ENCODE data around the gene RSKR. TPM values are rescaled to one million over a fixed set of nuclear protein-coding genes. Genes with fewer than 3 reads are reported as not detected.

Gene RSKR
- total RNA-seq, 2 experiments from 2014 or later = 18.4 to 20.6 TPM

DNA sequence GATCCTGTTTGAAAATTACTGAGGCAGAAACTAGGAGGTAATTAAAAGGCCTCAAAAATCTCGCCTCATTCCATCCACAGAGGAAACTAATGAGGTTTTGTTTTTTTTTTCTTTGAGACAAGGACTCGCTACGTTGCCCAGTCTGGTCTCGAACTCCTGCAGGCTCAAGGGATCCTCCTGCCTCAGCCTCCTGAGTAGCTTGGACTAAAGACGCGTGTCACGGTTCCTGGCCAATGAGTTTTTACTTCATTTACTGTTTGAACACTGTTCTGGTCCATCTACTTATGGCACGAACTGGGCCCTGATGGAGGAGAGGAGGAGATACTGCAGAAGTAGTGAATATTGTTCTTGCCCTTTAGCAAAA is 31.6 kb upstream of the RSKR start:
- Mint-ChIP-seq H3K4me3 (peak overlapping the region; percentile 90), H3K27me3 (no peaks in the 10 kb centered on the region), H3K4me1 (peaks cover 37% of the 10 kb centered on the region), H3K27ac (peak overlapping the region; percentile 94), H3K9me3 (no peaks in the 10 kb centered on the region), H3K36me3 (ENCODE audit: low read depth) (peaks cover 44% of the 10 kb centered on the region)
- ChIA-PET CTCF (interaction anchor here (0.9 to 4.3 kb wide), 4 partner anchors 10 to 82 kb away, joined by 3 to 21 read pairs (median 10); partner anchors contain the start of genes NEK8, SDF2 and SUPT6H), POLR2A (interaction anchor here (1.2 to 2.0 kb wide), 2 partner anchors 16 to 68 kb away, joined by 3 to 8 read pairs; partner anchors contain the start of genes ALDOC, SDF2 and SUPT6H)
- DNase-seq = peak; percentile 10

- Mint-ChIP-seq H3K4me3 (peak within 1 kb of the TSS; percentile 90), H3K27me3 (no peaks in the 10 kb centered on the region), H3K4me1 (peaks cover 39% of the 10 kb centered on the region), H3K27ac (peak within 1 kb of the TSS; percentile 94), H3K36me3 (ENCODE audit: low read depth) (peaks cover 47% of the 10 kb centered on the region), H3K9me3 (no peaks in the 10 kb centered on the region)
- peak; percentile 97 for DNase-seq
- ChIA-PET POLR2A (interaction anchor here (1.2 to 2.0 kb wide), 2 partner anchors 16 to 68 kb away, joined by 3 to 8 read pairs; partner anchors contain the start of genes ALDOC, SDF2 and SUPT6H), CTCF (interaction anchor here (0.5 to 4.3 kb wide), 8 partner anchors 10 to 915 kb away, joined by 3 to 21 read pairs (median 4); partner anchors contain the start of genes NEK8, SDF2 and SUPT6H)
Observed at GRCh38 chr17:28644787-28645575, 31.0 kb upstream of the RSKR start, which contains the start of gene BLTP2. Gene BLTP2 (minus strand): TSS chr17:28645158. CDS start chr17:28645056, 102 bp downstream.

GRCh38 chr17:28643983-28644786 is 30.2 kb upstream of the RSKR start:
- ChIA-PET CTCF (interaction anchor here (0.6 to 4.3 kb wide), 14 partner anchors 9 to 95 kb away, joined by 3 to 21 read pairs (median 5); partner anchors contain the start of genes NEK8, PIGS, SDF2 and SUPT6H), POLR2A (interaction anchor here (1.0 to 2.0 kb wide), 3 partner anchors 17 to 67 kb away, joined by 3 to 8 read pairs (median 6); partner anchors contain the start of genes ALDOC, SDF2 and SUPT6H)
- H3K27me3 Mint-ChIP-seq = no peaks in the 10 kb centered on the region
- H3K36me3 Mint-ChIP-seq (ENCODE audit: low read depth) = peaks cover 53% of the 10 kb centered on the region
- peaks cover 39% of the 10 kb centered on the region for H3K4me1 Mint-ChIP-seq
- DNase-seq = peak; percentile 39
- peak overlapping the region; percentile 90 for H3K4me3 Mint-ChIP-seq
- peak overlapping the region; percentile 90 for H3K27ac Mint-ChIP-seq
- H3K9me3 Mint-ChIP-seq = no peaks in the 10 kb centered on the region

DNA sequence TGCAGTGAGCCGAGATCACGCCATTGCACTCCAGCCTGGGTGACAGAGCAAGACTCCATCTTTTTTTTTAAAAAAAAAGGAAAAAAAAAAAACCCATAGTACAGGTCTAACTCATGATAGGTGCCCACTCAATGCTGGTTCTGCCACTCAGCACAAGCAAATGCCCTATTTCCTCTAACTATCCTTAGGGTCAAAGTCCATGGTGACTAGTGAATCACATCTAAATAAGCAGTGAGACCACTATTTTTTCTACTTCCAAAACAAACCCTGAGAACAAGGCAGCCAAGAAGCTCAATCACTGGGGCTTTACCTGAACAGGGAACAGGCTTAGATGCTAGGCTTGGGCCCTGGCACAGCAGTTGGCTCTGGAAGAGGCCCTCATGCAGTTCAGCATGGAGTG is 27.6 kb upstream of the RSKR start:
- POLR2A ChIA-PET = no interaction called here
- Mint-ChIP-seq H3K9me3 (no peaks in the 10 kb centered on the region), H3K27ac (no peak overlapping the region), H3K27me3 (no peaks in the 10 kb centered on the region), H3K36me3 (ENCODE audit: low read depth) (peaks cover 67% of the 10 kb centered on the region), H3K4me3 (no peak overlapping the region), H3K4me1 (peaks cover 36% of the 10 kb centered on the region)
- CTCF ChIA-PET = interaction anchor here (0.9 to 1.3 kb wide), 4 partner anchors 23 to 261 kb away, joined by 3 to 4 read pairs (median 3); no protein-coding TSS in a partner anchor
- DNase-seq = no peak

GRCh38 chr17:28635506-28635905 is 21.5 kb upstream of the RSKR start:
- Mint-ChIP-seq H3K4me1 (peaks cover 15% of the 10 kb centered on the region), H3K27me3 (no peaks in the 10 kb centered on the region), H3K9me3 (no peaks in the 10 kb centered on the region), H3K4me3 (no peak overlapping the region), H3K27ac (no peak overlapping the region), H3K36me3 (ENCODE audit: low read depth) (peaks cover 84% of the 10 kb centered on the region)
- ChIA-PET POLR2A (no interaction called here), CTCF (interaction anchor here (0.9 to 3.4 kb wide), 3 partner anchors 10 to 267 kb away, joined by 3 to 21 read pairs (median 4); partner anchors contain the start of genes BLTP2 and DHRS13)
- DNase-seq = no peak

DNA sequence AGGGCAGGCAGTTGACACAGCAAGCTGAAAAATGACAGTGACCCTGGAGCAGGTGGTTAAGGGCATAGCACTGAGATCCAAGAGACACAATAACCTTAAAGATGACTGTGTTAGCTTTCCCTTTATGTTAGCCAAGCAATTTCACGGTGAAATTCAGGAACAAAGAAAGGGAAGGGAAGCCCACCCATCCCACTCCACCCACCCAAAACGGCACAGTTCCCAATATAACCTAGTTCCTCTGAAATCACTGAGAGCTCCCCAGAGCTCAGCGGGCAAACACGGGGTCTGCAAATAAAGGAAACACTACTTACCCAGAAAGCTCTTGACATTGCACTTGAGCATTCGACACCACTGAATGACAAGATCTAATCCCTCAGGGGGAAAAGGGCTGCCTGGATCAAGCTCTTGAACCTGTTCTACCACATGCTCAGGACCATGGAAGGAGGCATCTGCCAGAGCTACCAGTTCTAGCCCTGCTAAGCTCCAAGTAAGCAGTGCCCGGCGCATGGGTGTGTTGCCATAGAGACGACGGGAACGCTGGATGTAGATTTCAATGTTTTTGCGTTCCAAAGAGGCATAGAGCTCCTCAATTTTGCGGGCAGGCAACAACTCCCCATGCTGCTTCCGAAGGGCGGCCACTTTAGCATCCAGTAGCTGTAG is 20.4 kb upstream of the RSKR start:
- no peak overlapping the region for H3K4me3 Mint-ChIP-seq
- no peaks in the 10 kb centered on the region for H3K27me3 Mint-ChIP-seq
- H3K4me1 Mint-ChIP-seq = peaks cover 13% of the 10 kb centered on the region
- H3K36me3 Mint-ChIP-seq (ENCODE audit: low read depth) = peaks cover 76% of the 10 kb centered on the region
- DNase-seq = no peak
- CTCF ChIA-PET = interaction anchor here (0.9 to 3.4 kb wide), 4 partner anchors 11 to 77 kb away, joined by 3 to 21 read pairs (median 4); partner anchors contain the start of genes BLTP2, PROCA1, SDF2 and SUPT6H
- POLR2A ChIA-PET = no interaction called here
- H3K27ac Mint-ChIP-seq = no peak overlapping the region
- H3K9me3 Mint-ChIP-seq = no peaks in the 10 kb centered on the region

DNA sequence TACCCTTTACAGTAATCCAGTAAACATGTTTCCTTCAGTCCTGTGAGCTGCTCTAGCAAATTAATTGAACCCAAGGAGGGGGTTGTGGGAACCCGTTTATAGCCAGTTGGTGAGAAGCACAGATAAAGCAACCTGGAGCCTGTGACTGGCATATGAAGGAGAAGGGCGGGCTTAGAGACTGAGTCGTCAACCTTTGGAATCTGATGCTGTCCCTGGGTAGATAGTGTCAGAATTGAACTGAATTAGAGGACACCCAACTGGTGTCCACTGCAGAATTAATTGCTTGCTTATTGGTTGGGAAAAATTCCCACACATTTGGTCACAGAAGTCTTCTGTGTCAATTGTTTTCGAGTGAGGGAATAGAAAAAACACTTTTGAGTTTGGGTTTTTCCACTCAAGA is 12.8 kb upstream of the RSKR start:
- Mint-ChIP-seq H3K27ac (no peak overlapping the region), H3K4me1 (no peaks in the 10 kb centered on the region), H3K27me3 (no peaks in the 10 kb centered on the region), H3K9me3 (no peaks in the 10 kb centered on the region), H3K4me3 (no peak overlapping the region), H3K36me3 (ENCODE audit: low read depth) (peaks cover 44% of the 10 kb centered on the region)
- POLR2A ChIA-PET = no interaction called here
- DNase-seq = no peak
- CTCF ChIA-PET = interaction anchor here (1.2 kb wide), 2 partner anchors 17 kb away, joined by 3 read pairs; no protein-coding TSS in a partner anchor

GRCh38 chr17:28624148-28624547 is 10.2 kb upstream of the RSKR start:
- H3K36me3 Mint-ChIP-seq (ENCODE audit: low read depth) = peaks cover 58% of the 10 kb centered on the region
- POLR2A ChIA-PET = no interaction called here
- no peak overlapping the region for H3K4me3 Mint-ChIP-seq

DNA sequence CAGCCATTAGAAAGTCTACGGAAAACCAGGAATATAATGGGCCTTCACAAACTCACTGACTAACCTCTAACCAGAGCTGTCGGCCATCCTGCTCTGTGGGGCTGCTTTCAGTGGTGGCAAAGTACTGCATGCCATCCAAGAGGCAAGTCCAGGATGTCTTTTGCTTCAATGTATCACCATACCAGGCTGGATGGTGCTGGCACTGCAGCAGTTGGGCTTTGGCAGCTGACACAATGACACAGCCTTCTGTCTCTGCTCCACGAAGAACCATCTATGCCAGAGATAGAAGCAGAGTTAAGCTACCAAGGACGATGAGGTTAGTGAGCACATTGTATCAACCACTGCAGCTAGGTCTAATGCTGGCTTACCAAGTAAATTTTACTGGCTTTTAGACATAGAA is 9.7 kb upstream of the RSKR start:
- POLR2A ChIA-PET = no interaction called here

More at GRCh38 chr17:28624148-28624547, 10.2 kb upstream of the RSKR start:
- no peak for DNase-seq
- Mint-ChIP-seq H3K4me1 (no peaks in the 10 kb centered on the region), H3K9me3 (no peaks in the 10 kb centered on the region), H3K27me3 (no peaks in the 10 kb centered on the region), H3K27ac (no peak overlapping the region)
- CTCF ChIA-PET = interaction anchor here (0.7 to 1.8 kb wide), 3 partner anchors 11 to 882 kb away, joined by 3 to 5 read pairs (median 5); partner anchors contain the start of gene RSKR

GRCh38 chr17:28622186-28622585 is 8.2 kb upstream of the RSKR start:
- CTCF ChIA-PET = interaction anchor here (0.6 to 1.5 kb wide), 4 partner anchors 13 to 66 kb away, joined by 3 to 4 read pairs (median 4); partner anchors contain the start of gene SDF2
- H3K27ac Mint-ChIP-seq = no peak overlapping the region
- H3K36me3 Mint-ChIP-seq (ENCODE audit: low read depth) = peaks cover 59% of the 10 kb centered on the region

More for the DNA sequence above, 9.7 kb upstream of the RSKR start:
- no peaks in the 10 kb centered on the region for H3K27me3 Mint-ChIP-seq
- H3K4me3 Mint-ChIP-seq = no peak overlapping the region
- H3K27ac Mint-ChIP-seq = no peak overlapping the region
- no peaks in the 10 kb centered on the region for H3K9me3 Mint-ChIP-seq
- H3K36me3 Mint-ChIP-seq (ENCODE audit: low read depth) = peaks cover 62% of the 10 kb centered on the region
- DNase-seq = no peak
- CTCF ChIA-PET = interaction anchor here (0.7 to 1.8 kb wide), 4 partner anchors 10 to 882 kb away, joined by 3 to 5 read pairs (median 4); partner anchors contain the start of gene RSKR
- no peaks in the 10 kb centered on the region for H3K4me1 Mint-ChIP-seq

DNA sequence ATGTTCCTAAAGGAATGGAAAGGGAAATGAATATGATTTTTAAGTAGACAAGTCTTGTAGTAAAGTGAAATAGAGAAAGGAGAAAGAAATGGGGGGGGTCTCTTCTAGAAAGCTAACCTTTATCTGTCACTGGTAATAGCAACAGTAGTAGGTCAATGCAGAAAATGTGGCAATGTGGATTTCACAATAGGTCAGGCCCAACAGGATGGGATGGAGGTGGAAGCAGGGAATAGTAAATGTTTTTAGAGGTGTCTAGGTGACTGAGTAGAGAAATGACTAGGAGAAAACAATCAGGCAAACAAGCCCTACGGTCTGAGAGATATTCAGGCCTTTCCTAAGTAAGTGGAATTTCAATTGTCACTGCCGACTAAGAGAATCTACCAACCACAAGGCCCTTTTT is 6.0 kb upstream of the RSKR start:
- H3K4me3 Mint-ChIP-seq = no peak overlapping the region
- H3K27ac Mint-ChIP-seq = no peak overlapping the region
- no peaks in the 10 kb centered on the region for H3K4me1 Mint-ChIP-seq
- CTCF ChIA-PET = interaction anchor here (0.7 to 1.5 kb wide), 3 partner anchors 9 to 946 kb away, joined by 3 to 6 read pairs (median 3); no protein-coding TSS in a partner anchor
- no peaks in the 10 kb centered on the region for H3K27me3 Mint-ChIP-seq
- no peaks in the 10 kb centered on the region for H3K9me3 Mint-ChIP-seq
- peaks cover 62% of the 10 kb centered on the region for H3K36me3 Mint-ChIP-seq (ENCODE audit: low read depth)
- no peak for DNase-seq
- POLR2A ChIA-PET = no interaction called here

More at GRCh38 chr17:28622186-28622585, 8.2 kb upstream of the RSKR start:
- H3K9me3 Mint-ChIP-seq = no peaks in the 10 kb centered on the region
- POLR2A ChIA-PET = no interaction called here
- no peaks in the 10 kb centered on the region for H3K4me1 Mint-ChIP-seq
- no peaks in the 10 kb centered on the region for H3K27me3 Mint-ChIP-seq
- DNase-seq = no peak
- no peak overlapping the region for H3K4me3 Mint-ChIP-seq

- Mint-ChIP-seq H3K36me3 (ENCODE audit: low read depth) (peaks cover 70% of the 10 kb centered on the region), H3K27ac (no peak overlapping the region), H3K9me3 (no peaks in the 10 kb centered on the region), H3K4me1 (peaks cover 2% of the 10 kb centered on the region), H3K4me3 (no peak overlapping the region), H3K27me3 (no peaks in the 10 kb centered on the region)
- ChIA-PET POLR2A (no interaction called here), CTCF (interaction anchor here (0.6 to 1.5 kb wide), 5 partner anchors 8 to 28 kb away, joined by 3 to 6 read pairs (median 3); no protein-coding TSS in a partner anchor)
- no peak for DNase-seq
Observed at GRCh38 chr17:28618464-28618863, 4.5 kb upstream of the RSKR start.
